Measurements from ENCODE around the gene CD74.

The CD74 gene

DNA sequence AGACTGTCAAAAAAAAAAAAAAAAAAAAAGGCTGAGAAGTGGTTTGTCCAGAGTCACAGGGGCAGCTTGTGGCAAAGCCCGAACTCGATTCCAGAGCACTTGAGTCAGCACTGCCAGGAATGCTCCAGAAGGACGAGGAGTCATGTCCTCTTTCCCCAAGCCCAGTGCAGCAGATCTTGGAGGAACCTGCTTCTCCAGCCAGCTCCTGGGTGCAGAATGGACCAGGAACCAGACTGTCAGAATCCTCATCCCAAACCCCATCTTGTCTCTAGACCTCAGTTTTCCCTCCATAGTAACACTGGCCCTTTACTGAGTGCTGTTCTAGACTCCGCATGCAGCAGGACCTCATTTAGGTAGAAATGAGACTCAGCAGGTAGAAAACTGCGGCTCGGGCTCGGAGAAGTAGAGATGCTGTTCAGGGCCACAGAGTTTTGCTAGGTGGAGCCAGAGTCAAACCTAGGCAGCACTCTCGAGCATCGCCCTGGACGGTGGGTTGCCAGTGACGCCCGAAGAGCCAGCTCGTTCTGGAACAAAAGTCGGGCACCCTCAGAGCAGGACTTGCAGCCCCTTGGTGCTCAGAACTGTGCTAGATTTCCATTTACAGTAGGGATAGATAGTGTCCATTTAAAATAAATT lies 15.4 kb downstream of the CD74 start:
- DNase-seq (ENCODE audit: low spot score): no peak

DNA sequence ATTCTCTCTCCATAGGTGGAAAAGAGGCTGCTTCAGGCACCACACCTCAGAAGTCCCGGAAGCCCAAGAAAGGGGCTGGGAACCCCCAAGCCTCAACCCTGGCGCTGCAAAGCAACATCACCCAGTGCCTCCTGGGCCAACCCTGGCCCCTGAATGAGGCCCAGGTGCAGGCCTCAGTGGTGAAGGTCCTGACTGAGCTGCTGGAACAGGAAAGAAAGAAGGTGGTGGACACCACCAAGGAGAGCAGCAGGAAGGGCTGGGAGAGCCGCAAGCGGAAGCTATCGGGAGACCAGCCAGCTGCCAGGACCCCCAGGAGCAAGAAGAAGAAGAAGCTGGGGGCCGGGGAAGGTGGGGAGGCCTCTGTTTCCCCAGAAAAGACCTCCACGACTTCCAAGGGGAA lies 16.4 kb downstream of the CD74 start:
- no peak for DNase-seq (ENCODE audit: low spot score)

DNA sequence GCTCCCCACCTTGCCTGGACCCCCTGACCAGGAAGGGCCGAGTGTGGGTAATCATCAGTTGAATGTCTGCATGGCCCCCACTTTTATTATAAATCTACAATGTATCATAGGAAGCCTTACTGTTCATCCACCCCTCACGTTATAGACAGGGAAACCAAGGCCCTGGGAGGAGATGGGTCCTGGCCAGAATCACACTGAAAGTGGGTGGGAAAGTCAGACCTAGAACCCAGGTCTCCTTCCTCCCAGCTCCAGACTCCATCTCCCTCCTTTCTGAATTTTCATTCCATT lies 17.1 kb downstream of the CD74 start:
- DNase-seq (ENCODE audit: low spot score): no peak

DNA sequence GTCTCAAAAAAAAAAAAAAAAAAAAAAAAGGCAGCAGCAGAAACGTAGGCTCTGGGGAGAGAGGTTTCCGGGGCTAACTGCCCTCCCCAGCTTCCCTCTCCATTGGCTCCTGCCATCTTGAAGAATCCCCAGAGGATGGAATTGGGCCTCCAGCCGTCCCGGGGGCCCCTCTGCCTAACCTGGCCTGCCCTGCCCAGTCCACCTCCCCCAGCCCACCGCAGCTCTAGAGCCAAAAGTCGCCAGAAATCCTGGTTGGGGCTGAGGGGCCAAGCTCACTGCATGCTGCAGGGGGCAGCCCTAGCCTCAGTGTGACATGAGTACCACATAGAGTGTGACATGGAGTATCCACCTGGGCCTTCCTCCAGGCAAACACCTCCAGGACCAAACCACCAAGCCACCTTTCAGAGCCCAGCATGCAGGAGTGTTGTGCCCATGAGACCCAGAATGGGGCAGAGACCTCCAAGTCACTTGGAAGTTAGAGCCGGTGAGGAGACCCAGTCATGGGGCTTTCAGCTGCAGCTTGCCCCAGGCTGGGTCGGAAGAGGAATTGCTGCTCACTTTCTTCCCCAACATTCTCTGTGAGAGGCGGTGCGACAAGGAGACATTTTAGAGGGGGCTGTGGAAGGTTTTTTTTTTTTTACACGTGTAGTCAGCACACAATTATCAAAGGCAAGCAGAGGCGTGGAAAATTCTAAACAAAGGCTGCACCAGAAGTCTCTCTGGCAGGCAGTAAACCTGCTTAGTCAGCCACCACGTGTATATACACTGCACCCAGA lies 17.6 kb downstream of the CD74 start:
- DNase-seq (ENCODE audit: low spot score): no peak

DNA sequence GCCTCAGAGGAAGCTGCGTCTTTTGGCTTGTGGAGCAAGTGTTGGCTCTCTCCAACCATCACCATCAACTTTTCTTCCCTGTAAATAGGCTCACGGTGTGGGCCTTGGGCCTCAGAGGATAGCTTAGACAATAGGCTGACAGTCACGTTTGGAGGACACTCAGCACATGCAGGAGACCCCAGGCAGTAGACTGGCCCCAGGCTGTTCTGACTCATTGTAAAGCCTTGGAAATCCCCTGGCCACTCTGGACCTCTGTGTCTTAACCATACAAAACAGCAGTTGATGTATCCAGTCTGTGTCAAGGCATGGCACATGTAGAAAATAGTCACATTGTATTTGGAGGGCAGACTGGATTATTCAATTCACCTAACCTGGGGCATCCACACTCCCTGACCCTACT lies 18.6 kb downstream of the CD74 start:
- no peak for DNase-seq (ENCODE audit: low spot score)

DNA sequence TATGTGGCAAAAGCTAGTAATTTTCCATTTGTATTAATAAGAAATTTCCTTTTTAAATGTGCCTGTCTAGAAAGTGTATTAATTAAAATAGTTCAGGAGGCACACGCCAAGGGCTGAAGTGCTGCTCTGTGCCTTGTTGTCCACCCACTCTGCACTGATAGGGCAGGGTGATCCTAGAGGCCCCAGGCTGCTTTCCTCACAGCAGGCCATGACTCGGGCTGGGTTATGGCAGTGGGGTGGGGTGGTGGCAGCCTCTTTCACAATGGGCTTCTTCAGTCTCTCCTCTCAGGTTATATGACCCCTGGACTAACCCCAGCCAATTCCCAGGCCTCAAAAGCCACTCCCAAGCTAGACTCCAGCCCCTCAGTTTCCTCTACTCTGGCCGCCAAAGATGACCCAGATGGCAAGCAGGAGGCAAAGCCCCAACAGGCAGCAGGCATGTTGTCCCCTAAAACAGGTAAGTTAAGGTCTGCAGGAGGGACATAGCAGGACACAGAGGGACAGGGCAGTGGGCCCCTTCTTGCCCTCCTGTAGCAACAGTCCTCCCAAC lies 19.5 kb downstream of the CD74 start:
- DNase-seq (ENCODE audit: low spot score): no peak

DNA sequence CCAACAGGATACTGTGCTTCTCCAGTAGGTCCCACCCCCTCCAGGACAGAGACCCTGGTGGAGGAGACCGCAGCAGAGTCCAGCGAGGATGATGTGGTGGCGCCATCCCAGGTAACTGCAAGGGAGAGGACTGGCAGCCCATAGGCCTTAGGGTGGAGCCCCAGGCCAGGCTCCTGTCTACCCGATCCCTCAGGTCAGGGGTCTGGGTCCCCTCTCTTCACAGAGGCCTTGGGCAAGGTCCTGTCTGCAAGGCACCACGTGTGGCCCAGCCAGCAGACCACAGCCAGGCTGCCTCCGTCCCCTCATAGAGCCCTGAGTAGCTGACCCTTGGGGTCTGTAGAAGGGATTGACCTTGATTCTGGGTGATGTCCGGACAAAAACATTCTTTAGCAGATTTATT lies 20.0 kb downstream of the CD74 start:
- no peak for DNase-seq (ENCODE audit: low spot score)

DNA sequence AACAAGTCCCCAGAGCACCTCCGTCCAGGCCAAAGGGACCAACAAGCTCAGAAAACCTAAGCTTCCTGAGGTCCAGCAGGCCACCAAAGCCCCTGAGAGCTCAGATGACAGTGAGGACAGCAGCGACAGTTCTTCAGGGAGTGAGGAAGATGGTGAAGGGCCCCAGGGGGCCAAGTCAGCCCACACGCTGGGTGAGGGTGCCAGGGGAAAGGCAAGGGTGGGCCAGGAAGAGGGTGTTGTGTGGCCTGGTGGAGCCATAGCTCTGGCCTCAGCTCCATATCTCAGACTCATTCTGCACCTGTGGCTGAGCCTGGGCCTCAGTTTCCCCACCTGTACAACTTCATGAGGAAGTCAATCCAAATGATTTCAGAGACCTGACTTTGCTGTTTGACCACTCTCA lies 20.7 kb downstream of the CD74 start:
- no peak for DNase-seq (ENCODE audit: low spot score)

DNA sequence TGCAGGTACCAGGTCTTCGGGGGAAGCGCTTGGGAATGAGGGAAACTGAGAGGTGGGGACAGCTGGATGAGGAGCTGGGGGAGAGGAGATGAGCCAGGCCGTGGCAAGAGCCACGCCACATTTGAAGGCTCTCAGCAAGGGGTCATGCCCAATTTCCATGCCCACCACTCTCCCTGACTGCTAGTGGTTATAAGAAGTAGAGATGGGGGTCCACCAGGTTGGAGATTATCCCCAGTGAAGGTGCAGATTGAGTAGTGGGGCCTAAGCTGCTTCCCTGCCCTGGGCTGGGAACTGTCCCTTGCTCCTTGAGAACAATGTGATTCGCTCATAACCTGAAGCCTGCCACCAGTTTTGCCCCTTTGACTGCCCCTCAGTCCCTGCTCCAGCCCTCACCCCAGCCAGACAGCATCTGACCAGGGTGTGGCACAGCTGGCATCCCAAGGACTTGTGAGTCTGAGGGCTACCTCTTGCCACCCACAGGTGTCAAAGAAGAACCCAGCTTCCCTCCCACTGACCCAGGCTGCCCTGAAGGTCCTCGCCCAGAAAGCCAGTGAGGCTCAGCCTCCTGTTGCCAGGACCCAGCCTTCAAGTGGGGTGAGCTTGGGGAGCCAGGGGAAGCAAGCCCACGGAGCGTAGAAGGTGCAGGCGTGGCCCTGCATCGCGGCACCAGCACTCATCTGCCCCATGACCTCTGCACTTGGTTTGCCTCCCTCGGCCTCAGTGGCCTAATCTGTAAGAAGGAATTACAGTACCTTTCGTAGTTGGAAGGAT lies 21.5 kb downstream of the CD74 start:
- DNase-seq (ENCODE audit: low spot score): no peak

DNA sequence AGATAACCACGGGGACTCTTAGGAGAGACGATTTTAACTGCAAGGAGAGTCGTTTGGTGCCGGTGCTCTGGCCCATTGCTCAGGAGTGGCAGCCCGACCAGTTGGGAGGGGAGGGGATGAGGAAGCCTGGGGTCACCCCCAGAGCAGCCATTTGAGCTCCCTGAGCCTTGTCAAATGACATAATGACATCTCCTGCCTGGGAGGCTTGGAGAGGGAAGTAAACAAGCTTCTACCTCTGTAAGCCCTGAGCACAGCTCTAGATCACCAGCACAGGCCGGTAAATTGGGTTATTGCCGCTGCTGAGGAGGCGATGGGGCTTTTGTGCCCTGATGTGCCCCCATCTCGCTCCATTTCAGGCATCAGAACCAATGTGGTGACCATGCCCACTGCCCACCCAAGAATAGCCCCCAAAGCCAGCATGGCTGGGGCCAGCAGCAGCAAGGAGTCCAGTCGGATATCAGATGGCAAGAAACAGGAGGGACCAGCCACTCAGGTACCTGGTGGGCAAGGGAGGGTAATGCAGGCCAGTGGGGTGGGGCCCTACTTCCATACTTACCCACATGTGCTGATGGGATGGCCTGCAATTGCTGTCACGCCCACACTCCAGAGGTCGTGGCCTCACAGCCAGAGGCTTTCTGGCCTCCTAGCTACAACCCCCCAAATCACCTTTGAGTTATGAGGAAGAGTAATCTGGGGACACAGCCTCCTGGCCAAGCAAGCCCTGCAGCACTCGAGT lies 23.0 kb downstream of the CD74 start:
- DNase-seq (ENCODE audit: low spot score): no peak

DNA sequence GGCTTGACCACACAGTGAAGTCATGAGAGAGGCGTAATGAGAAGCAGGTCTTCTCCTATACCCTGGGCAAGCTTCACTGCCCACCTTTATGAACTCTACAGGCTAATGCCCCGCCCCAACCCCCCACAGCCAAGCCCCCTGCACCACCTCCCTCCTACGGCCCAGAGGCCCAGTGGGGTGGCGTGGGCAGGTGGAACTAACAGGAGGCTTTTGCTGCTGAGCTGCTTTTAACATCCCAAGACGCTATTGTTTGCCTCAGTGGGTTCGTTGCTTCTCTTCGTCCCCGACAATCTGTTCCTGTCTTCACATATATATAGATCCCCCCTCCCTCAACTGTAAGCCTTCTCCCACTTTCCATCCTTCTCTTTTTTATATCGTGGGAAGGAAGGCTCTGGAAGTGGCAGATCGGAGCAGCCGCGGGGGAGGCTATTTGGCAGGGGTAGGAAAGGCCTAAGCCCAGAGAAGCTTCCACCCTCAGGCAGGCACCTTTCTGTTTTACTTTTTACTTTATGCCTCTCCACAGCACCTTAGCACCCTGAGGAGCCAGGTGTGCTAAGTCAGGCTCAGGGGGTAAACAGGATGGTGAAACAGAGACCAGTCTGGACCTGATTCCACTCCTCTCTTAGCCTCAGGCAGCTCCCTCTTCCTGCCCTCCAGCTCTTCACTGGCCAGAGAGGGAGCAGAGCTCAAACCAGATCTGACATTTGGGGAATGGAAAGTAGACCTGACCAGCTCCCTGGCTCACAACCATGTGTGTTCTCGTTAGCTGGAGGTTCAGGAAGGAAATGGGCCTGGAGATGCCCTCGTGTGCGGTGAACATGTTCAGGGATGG lies 26.5 kb downstream of the CD74 start:
- DNase-seq (ENCODE audit: low spot score): no peak

DNA sequence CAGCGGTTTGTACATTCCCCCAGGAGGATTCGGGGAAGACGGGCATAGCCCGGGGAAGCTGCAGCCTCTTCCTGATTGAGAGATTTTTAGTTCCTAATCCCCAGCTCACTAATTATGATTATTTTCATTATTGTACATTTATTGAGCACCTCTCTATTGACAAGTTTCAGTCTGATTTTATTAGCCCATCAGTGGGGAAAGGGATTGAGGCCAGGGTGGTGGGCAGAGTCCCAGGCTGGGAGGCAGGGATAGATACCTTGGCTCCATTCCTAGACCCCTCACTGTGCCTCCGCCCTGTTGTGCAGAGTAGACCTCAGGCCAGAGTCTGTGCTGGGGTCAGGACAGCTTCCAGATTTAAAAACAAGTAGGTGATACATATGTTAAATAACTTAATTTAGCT lies 28.0 kb downstream of the CD74 start:
- DNase-seq (ENCODE audit: low spot score): no peak

DNA sequence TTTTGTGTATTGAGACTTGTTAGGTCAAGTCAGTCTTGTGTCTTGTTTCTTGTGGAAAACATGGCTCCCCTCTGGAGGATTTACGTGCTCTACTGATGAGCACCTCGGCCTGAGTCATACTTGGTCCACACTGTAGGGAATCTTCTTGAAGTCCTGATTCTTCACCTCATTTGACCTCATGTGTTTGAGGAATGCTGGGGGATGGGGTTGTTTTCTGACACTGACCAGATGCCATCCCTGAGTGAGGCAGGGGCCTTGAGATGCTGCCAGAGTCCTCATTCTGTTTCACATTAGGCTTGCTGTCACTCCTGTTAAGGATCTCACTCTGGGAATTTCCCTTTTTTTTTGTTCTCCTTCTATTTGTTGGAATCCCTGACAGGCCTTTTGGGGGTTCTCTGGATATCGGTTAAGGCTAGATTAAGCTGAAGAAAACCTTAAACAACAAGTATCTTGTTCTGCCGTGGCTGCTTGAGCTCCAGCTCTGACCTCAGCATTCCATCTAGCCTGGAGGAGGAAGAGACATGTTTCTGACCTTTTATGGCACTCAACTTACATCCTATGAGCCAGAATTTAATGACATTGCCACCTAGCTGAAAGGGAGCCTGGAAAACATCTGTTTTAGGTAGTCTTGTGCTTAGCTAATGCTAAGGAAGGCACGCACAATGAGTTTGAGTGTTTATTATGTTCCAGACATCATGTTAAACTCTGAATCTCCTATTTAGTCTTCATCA lies 34.6 kb downstream of the CD74 start:
- no peak for DNase-seq (ENCODE audit: low spot score)

DNA sequence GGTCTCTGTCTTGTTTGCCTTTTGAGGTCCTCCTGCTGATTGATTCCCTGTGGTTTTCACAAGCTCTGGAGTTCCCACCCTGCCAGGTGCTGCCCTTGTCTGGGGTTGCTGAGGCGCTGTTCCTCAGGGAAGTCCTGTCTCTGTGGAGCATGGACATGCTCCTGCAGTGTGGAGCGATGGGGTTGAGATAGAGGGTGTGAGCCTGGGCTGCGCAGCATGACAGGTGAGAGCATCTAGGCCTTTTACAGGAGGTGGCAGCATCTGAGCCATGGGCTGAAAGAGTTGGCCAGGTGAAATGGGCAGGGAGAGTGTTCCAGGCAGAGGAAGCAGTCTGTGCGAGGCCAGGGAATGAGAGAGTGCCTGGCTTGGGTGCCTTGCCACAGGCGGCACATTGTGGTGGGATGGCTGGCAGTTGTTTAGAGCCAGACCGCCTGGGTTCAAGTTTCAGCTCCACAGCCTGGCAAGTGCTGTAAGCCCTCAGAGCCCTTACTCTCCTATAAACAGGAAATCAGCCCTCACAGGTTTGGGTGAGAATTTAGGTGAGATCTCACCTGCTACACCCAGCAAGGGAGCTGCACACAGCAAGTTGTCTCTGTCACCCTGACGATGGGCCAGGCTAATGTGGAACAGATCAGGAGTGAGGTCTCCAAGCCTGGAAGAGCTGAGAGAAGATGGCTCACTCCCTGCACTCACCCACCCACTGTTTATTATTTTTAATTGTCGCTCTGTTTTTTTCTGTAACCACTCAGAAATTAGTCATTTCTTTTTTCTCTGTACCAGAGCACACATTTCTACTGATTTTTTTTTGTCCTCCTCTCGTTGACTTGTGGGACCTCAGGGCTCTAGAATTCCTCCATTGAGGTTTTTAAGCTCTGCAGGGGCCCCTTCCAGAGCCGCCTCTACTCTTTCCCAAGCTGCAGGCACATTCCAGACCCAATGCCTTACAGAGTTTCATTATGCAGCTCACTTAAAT lies 35.6 kb downstream of the CD74 start:
- DNase-seq (ENCODE audit: low spot score): no peak

DNA sequence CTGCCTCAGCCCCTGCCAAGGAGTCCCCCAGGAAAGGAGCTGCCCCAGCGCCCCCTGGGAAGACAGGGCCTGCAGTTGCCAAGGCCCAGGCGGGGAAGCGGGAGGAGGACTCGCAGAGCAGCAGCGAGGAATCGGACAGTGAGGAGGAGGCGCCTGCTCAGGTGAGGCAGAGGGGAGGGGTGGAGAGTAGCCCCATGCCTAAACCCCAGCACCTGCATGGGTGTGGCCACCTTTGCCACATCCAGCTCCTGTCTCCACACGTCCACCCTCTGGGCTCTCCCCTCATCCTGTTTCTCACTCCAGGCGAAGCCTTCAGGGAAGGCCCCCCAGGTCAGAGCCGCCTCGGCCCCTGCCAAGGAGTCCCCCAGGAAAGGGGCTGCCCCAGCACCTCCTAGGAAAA lies 38.1 kb downstream of the CD74 start:
- DNase-seq (ENCODE audit: low spot score): no peak

DNA sequence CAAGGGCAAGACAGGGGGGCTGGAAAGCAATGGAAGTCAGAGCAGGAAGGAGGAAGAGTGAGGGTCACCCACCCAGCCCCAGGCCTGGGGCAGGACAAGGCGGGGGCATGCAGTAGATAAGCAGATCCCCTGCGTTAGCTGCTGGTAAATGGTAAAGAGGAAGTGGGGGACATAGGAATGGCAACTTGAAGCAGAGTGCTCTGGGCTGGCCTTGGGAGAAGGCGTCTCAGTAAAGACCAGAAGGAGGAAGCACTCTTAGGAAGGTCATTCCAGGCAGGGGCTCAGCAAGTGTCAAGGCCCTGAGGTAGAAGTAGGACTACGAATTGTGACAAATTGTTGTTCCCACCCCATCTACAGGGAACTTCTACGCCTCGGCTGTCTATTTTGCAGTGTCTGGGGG lies 40.1 kb downstream of the CD74 start:
- no peak for DNase-seq (ENCODE audit: low spot score)

DNA sequence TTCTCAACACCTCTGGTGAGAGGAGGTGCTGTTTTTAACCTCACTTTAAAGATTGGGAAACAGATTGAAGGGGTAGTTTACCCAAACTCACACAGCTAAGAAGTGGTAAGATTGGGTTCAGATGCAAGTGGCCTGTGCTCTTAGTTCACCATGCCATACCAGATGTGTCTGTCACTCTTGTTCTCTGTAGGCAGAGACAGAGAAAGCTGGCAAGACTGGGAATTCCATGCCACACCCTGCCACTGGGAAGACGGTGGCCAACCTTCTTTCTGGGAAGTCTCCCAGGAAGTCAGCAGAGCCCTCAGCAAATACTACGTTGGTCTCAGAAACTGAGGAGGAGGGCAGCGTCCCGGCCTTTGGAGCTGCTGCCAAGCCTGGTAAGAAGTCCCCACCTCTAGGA lies 44.2 kb downstream of the CD74 start:
- no peak for DNase-seq (ENCODE audit: low spot score)

DNA sequence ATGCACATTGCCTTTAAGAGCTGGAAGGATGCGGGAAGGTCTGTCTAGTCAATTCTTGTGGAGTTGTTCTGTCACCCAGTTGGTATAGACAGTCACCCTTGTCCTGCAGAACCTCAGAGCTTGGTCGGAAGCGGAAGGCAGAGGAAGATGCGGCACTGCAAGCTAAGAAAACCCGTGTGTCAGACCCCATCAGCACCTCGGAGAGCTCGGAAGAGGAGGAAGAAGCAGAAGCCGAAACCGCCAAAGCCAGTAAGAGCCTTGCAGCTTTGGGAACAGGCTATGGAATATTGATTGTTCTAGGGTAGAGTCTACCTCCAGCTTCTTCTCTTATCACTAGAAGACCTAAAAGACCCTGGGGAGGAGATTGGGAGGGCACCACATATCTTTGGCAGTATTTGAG lies 48.7 kb downstream of the CD74 start:
- DNase-seq (ENCODE audit: low spot score): no peak

DNA sequence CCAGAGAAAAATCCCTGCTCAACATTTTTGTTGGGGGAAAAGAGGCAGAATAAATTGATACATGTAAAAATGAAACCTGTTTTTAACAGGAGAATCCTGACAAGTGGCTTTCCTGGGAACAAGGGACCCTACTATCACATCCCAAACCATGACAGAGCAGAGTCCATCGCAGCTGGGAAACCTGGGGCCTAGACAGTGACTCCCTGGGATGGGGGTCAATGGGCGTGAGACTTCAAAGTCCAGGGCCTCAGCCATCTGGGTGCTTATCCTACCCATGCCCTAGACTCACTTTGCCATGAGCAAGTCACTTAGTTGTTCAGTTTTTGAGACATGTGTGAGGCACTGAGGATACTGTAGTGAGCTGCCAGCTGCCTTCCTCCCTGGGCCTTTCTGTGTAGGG lies 49.5 kb downstream of the CD74 start:
- no peak for DNase-seq (ENCODE audit: low spot score)

DNA sequence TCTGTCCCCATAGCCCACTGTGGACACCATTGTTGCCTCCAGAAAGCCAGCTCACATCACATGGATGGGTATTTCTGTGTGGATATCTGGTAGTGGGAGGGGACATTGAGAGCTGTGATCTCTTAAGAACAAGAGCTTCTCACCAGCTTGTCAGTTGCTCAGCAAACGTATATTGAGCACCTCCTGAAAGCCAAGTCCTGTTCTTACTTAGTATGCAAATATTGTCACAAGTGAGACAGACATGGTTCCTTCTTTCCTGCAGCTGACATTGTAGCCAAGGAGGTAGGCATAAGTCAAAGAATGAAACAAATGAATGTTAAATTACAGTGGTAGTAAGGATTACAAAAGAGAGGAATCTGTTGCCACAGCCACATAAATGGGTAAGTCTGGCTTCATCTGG lies 51.4 kb downstream of the CD74 start:
- no peak for DNase-seq (ENCODE audit: low spot score)

All from RKO (cell line).